HCT116 (cell line): ENCODE data around the gene PHYKPL. TPM values are rescaled to one million over a fixed set of nuclear protein-coding genes. Genes with fewer than 3 reads are reported as not detected.
A peak's percentile ranks its signal among the peaks of the same experiment; 100 is the strongest.

Experiments used
- ATAC-seq: fragments of 200-7000 bp; cut with Tn5 transposase; 2 replicates; pipeline ENCODE4 v1.9.1; 2020; ENCODE audit warnings: mild to moderate bottlenecking, moderate library complexity
- BruUV-seq: library from RNA; stranded (reverse); fragments of 400-500 nt; replicated peaks from 2 replicates; lab custom pipeline; 2021; lab: Mats Ljungman, UMichigan
- CTCF ChIA-PET: fragments of 300-600 bp; sonication (Branson Sonifier 250); formaldehyde crosslinking; loops from one replicate; lab custom pipeline; 2021; ENCODE audit warnings: antibody characterized with exemption; lab: Charles Lee
- POLR2A ChIA-PET: fragments of 300-600, 350-600 bp; sonication (Branson Sonifier 250); formaldehyde crosslinking; loops from one replicate; lab custom pipeline; 2021; ENCODE audit warnings: antibody characterized with exemption; lab: Charles Lee
- RAD21 ChIA-PET, 2 experiments: fragments of 300-600 bp; sonication (Branson Sonifier 250); formaldehyde crosslinking; loops; one replicate each; lab custom pipeline; 2023; ENCODE audit warnings: low total read pairs in 2 of 2; ENCODE audit not compliant: uncharacterized antibody in 2 of 2, unreplicated experiment in 2 of 2, low non-redundant PET in 1 of 2; lab: Charles Lee
- DNase-seq: peaks from one replicate; pipeline ENCODE4 v3.0.0-alpha.2; 2010; ENCODE audit warnings: low read depth, low spot score
- H2AFZ ChIP-seq: fragments of 200-600 bp; shearing (Covaris generic), sonication (generic); 2 replicates; pipeline ENCODE4 v1.6.1; 2017; ENCODE audit warnings: low read depth, mixed run types, mixed read lengths, antibody characterized with exemption, low read length; ENCODE audit not compliant: poor library complexity, severe bottlenecking
- H3K27ac ChIP-seq: 2 replicates; pipeline ENCODE4 v1.5.1; 2012; ENCODE audit warnings: low read depth, low read length
- H3K27me3 ChIP-seq: fragments of 200-600 bp; sonication (generic); 2 replicates; pipeline ENCODE4 v1.6.1; 2016; ENCODE audit warnings: mixed run types, low read length, mixed read lengths; ENCODE audit not compliant: insufficient read depth
- H3K36me3 ChIP-seq, 2 experiments: fragments of 200-500 bp in 1 of 2; fragments of 200-600 bp in 1 of 2; sonication (Bioruptor generic) in 1 of 2; sonication (generic) in 1 of 2; 2 replicates each; pipeline versions ENCODE4 v1.5.1 to v1.6.1; 2014 to 2016; ENCODE audit warnings: low read length in 2 of 2, inconsistent platforms in 1 of 2, mixed read lengths in 1 of 2, mixed run types in 1 of 2; ENCODE audit not compliant: insufficient read depth in 2 of 2, control insufficient read depth in 1 of 2
- H3K4me1 ChIP-seq, 2 experiments: fragments of 200-600 bp in 1 of 2; sonication (generic) in 1 of 2; 2 replicates each; pipeline versions ENCODE4 v1.5.1 to v1.6.1; 2012 to 2017; ENCODE audit warnings: low read length in 2 of 2, inconsistent platforms in 1 of 2, mild to moderate bottlenecking in 1 of 2, mixed read lengths in 1 of 2, mixed run types in 1 of 2, moderate library complexity in 1 of 2; ENCODE audit not compliant: insufficient read depth in 2 of 2, control insufficient read depth in 1 of 2
- H3K4me2 ChIP-seq: fragments of 200-600 bp; sonication (generic); 2 replicates; pipeline ENCODE4 v1.6.1; 2017; ENCODE audit warnings: mixed run types, low read length, mixed read lengths
- H3K4me3 ChIP-seq, 2 experiments: fragments of 200-600 bp in 1 of 2; sonication (generic) in 1 of 2; replicated peaks in 1 of 2; 2 replicates each; pipeline ENCODE4 v1.5.1; 2011 to 2016; ENCODE audit warnings: low read length in 2 of 2, control low read depth in 1 of 2, low read depth in 1 of 2, mild to moderate bottlenecking in 1 of 2, mixed read lengths in 1 of 2, mixed run types in 1 of 2
- H3K79me2 ChIP-seq: fragments of 200-600 bp; sonication (generic); 2 replicates; pipeline ENCODE4 v1.6.1; 2017; ENCODE audit warnings: mild to moderate bottlenecking, mixed run types, low read length, moderate library complexity, mixed read lengths; ENCODE audit not compliant: insufficient read depth
- H3K9ac ChIP-seq: fragments of 200-600 bp; sonication (generic); 2 replicates; pipeline ENCODE4 v1.6.1; 2016; ENCODE audit warnings: low read length, mixed read lengths
- H3K9me2 ChIP-seq: fragments of 200-600 bp; sonication (generic), shearing (Covaris generic); 2 replicates; pipeline ENCODE4 v1.6.1; 2017; ENCODE audit warnings: mixed run types, mild to moderate bottlenecking, moderate library complexity; ENCODE audit not compliant: insufficient read depth
- H3K9me3 ChIP-seq, 2 experiments: fragments of 200-500 bp in 1 of 2; fragments of 200-600 bp in 1 of 2; sonication (Bioruptor generic) in 1 of 2; sonication (generic) in 1 of 2; 2 replicates each; pipeline ENCODE4 v1.6.1; 2014 to 2017; ENCODE audit warnings: low read length in 2 of 2, mixed read lengths in 2 of 2, inconsistent platforms in 1 of 2, low read depth in 1 of 2, mild to moderate bottlenecking in 1 of 2, mixed run types in 1 of 2, moderate library complexity in 1 of 2; ENCODE audit not compliant: control insufficient read depth in 1 of 2, insufficient read depth in 1 of 2
- H4K20me1 ChIP-seq: fragments of 200-600 bp; sonication (generic), shearing (Covaris generic); 2 replicates; pipeline ENCODE4 v1.6.1; 2017; ENCODE audit warnings: mixed run types, mild to moderate bottlenecking, moderate library complexity; ENCODE audit not compliant: insufficient read depth
- ATF3 ChIP-seq: IDR thresholded peaks from 2 replicates; pipeline ENCODE4 v1.6.1; 2012
- CBX3 ChIP-seq: IDR thresholded peaks from 2 replicates; pipeline ENCODE4 v1.6.1; 2012; ENCODE audit warnings: low read depth
- EZH2 ChIP-seq: fragments of 200-600 bp; sonication (generic); IDR thresholded peaks from 2 replicates; pipeline ENCODE4 v1.6.1; 2017; ENCODE audit warnings: antibody characterized with exemption, mixed run types
- FOSL1 ChIP-seq: IDR thresholded peaks from 2 replicates; pipeline ENCODE4 v1.6.1; 2012; ENCODE audit warnings: low read depth
- JUND ChIP-seq: IDR thresholded peaks from 2 replicates; pipeline ENCODE4 v1.6.1; 2012
- MAX ChIP-seq: IDR thresholded peaks from 2 replicates; pipeline ENCODE4 v1.6.1; 2012
- POLR2A ChIP-seq: IDR thresholded peaks from 2 replicates; pipeline ENCODE4 v1.7.0; 2011; ENCODE audit warnings: borderline replicate concordance; ENCODE audit not compliant: insufficient read depth, insufficient read length; ENCODE audit errors: extremely low read depth
- POLR2AphosphoS5 ChIP-seq: IDR thresholded peaks from 2 replicates; pipeline ENCODE4 v1.6.1; 2011; ENCODE audit warnings: mild to moderate bottlenecking, low read depth, low read length, moderate library complexity
- SIN3A ChIP-seq: IDR thresholded peaks from 2 replicates; pipeline ENCODE4 v1.6.1; 2012; ENCODE audit warnings: low read depth
- SP1 ChIP-seq: IDR thresholded peaks from 2 replicates; pipeline ENCODE4 v1.6.1; 2012; ENCODE audit warnings: low read depth
- TCF7L2 ChIP-seq: IDR thresholded peaks from 2 replicates; pipeline ENCODE4 v1.7.0; 2011; ENCODE audit warnings: borderline replicate concordance, inconsistent platforms; ENCODE audit not compliant: insufficient read depth, insufficient read length; ENCODE audit errors: extremely low read depth
- YY1 ChIP-seq: IDR thresholded peaks from 2 replicates; pipeline ENCODE4 v1.6.1; 2011; ENCODE audit warnings: low read length, low read depth, moderate library complexity, mild to moderate bottlenecking; ENCODE audit not compliant: insufficient replicate concordance; ENCODE audit errors: extremely low read depth
- ZNF274 ChIP-seq: fragments of 200-500 bp; sonication (Bioruptor generic); IDR thresholded peaks from 2 replicates; pipeline ENCODE4 v1.6.1; 2014; ENCODE audit warnings: mild to moderate bottlenecking, low read depth, low read length, inconsistent platforms
- intact Hi-C: fragments of 100-400 bp; cut with micrococcal nuclease; formaldehyde crosslinking; loops from 2 replicates; pipeline ENCODE4 v1.10.0; 2022
- total RNA-seq: library from RNA; stranded (reverse); gene quantifications from one replicate; pipeline ENCODE4 v1.2.1, GENCODE V29; 2021; ENCODE audit not compliant: unreplicated experiment

Gene PHYKPL
- total RNA-seq, 1 experiment from 2014 or later, result 57.8 TPM

- no peak overlapping the region for H3K4me3 ChIP-seq
- DNase-seq (no peak), ATAC-seq (peak; percentile 69)
- no peaks in the 10 kb centered on the region for H4K20me1 ChIP-seq
- no peaks in the 10 kb centered on the region for H3K36me3 ChIP-seq
- TF ChIP-seq SP1 (no peak), CBX3 (no peak), TCF7L2 (no peak), SIN3A (no peak), JUND (no peak), ZNF274 (no peak), EZH2 (no peak), POLR2AphosphoS5 (no peak), ATF3 (no peak)
- H3K79me2 ChIP-seq, result no peaks in the 10 kb centered on the region
- no peak overlapping the region for H3K4me2 ChIP-seq
- no peak overlapping the region for H3K9ac ChIP-seq
- no peak overlapping the region for H2AFZ ChIP-seq
- RAD21 ChIA-PET, result no interaction called here
- H3K4me1 ChIP-seq, result no peaks in the 10 kb centered on the region
- H3K27ac ChIP-seq, result no peak overlapping the region
- CTCF ChIA-PET, result no interaction called here
- intact Hi-C loops, result no loop called here
- POLR2A ChIA-PET, result no interaction called here
- H3K9me3 ChIP-seq, result no peaks in the 10 kb centered on the region
- H3K9me2 ChIP-seq, result no peaks in the 10 kb centered on the region
- H3K27me3 ChIP-seq, result no peaks in the 10 kb centered on the region
- BruUV-seq, result no TSS peak
Measured at GRCh38 chr5:178177569-178177968, 55.0 kb downstream of the PHYKPL start.

- POLR2A ChIA-PET, result no interaction called here
- TF ChIP-seq JUND (no peak), YY1 (no peak), POLR2A (no peak), TCF7L2 (no peak), POLR2AphosphoS5 (no peak), FOSL1 (no peak), EZH2 (no peak), CBX3 (no peak), MAX (no peak)
- BruUV-seq, result no TSS peak
- CTCF ChIA-PET, result no interaction called here
- H3K27me3 ChIP-seq, result no peaks in the 10 kb centered on the region
- no peak overlapping the region for H3K4me3 ChIP-seq
- RAD21 ChIA-PET, result no interaction called here
- ATAC-seq (no peak), DNase-seq (no peak)
- H3K4me1 ChIP-seq, result no peaks in the 10 kb centered on the region
- H3K9me2 ChIP-seq, result no peaks in the 10 kb centered on the region
- H3K36me3 ChIP-seq, result no peaks in the 10 kb centered on the region
- H4K20me1 ChIP-seq, result no peaks in the 10 kb centered on the region
- H3K27ac ChIP-seq, result no peak overlapping the region
- H3K4me2 ChIP-seq, result no peak overlapping the region
- intact Hi-C loops, result no loop called here
- H3K79me2 ChIP-seq, result no peaks in the 10 kb centered on the region
- no peak overlapping the region for H2AFZ ChIP-seq
- no peaks in the 10 kb centered on the region for H3K9me3 ChIP-seq
- H3K9ac ChIP-seq, result no peak overlapping the region
Measured at GRCh38 chr5:178176791-178177190, 55.8 kb downstream of the PHYKPL start.
